H9 (cell line): ENCODE measurements around the gene MYT1. TPM values are rescaled to one million over a fixed set of nuclear protein-coding genes. Genes with fewer than 3 reads are reported as not detected.
"Not testable (repeated sequence)": the region's sequence is repeated elsewhere in the genome, so short reads cannot be mapped to it uniquely, and the experiment has no call there.

Source experiments
- DNase-seq: peaks from one replicate; pipeline ENCODE4 v3.0.0-alpha.2; 2017
- H2AFZ ChIP-seq: one replicate; pipeline ENCODE4 v1.6.1; 2013; ENCODE audit warnings: mild to moderate bottlenecking, low read length, control low read depth, moderate library complexity
- H2AK5ac ChIP-seq: 2 replicates; pipeline ENCODE4 v1.6.1; 2013; ENCODE audit warnings: low read length, control low read depth, mixed read lengths; ENCODE audit not compliant: insufficient read length
- H2BK120ac ChIP-seq: one replicate; pipeline ENCODE4 v1.6.1; 2013; ENCODE audit warnings: low read depth, mild to moderate bottlenecking, low read length, control low read depth, inconsistent platforms; ENCODE audit not compliant: poor library complexity, severe bottlenecking
- H2BK12ac ChIP-seq: 2 replicates; pipeline ENCODE4 v1.6.1; 2013; ENCODE audit warnings: low read length, control low read depth, mixed read lengths, low read depth; ENCODE audit not compliant: insufficient read length
- H2BK15ac ChIP-seq: 2 replicates; pipeline ENCODE4 v1.6.1; 2013; ENCODE audit warnings: low read depth, low read length, control low read depth
- H2BK20ac ChIP-seq: one replicate; pipeline ENCODE4 v1.6.1; 2013; ENCODE audit warnings: low read depth, mild to moderate bottlenecking, low read length, control low read depth, inconsistent platforms; ENCODE audit not compliant: poor library complexity, severe bottlenecking
- H2BK5ac ChIP-seq: 2 replicates; pipeline ENCODE4 v1.6.1; 2013; ENCODE audit warnings: low read length, control low read depth, mixed read lengths; ENCODE audit not compliant: insufficient read length
- H3K14ac ChIP-seq: 2 replicates; pipeline ENCODE4 v1.6.1; 2013; ENCODE audit warnings: low read length, control low read depth; ENCODE audit not compliant: insufficient read depth
- H3K18ac ChIP-seq: 2 replicates; pipeline ENCODE4 v1.6.1; 2013; ENCODE audit warnings: low read depth, mild to moderate bottlenecking, mixed read lengths, low read length, control low read depth; ENCODE audit not compliant: insufficient read length
- H3K23ac ChIP-seq: 2 replicates; pipeline ENCODE4 v1.6.1; 2013; ENCODE audit warnings: low read length, control low read depth, mixed read lengths, low read depth; ENCODE audit not compliant: insufficient read length
- H3K23me2 ChIP-seq: 2 replicates; pipeline ENCODE4 v1.6.1; 2013; ENCODE audit warnings: low read depth, mild to moderate bottlenecking, mixed read lengths, low read length, control low read depth; ENCODE audit not compliant: insufficient read length, poor library complexity, severe bottlenecking
- H3K27ac ChIP-seq: 2 replicates; pipeline ENCODE4 v1.5.1; 2013; ENCODE audit warnings: low read length, control low read depth, mixed read lengths, low read depth; ENCODE audit not compliant: insufficient read length
- H3K27me3 ChIP-seq: 2 replicates; pipeline ENCODE4 v1.6.1; 2013; ENCODE audit warnings: low read length, control low read depth, inconsistent platforms; ENCODE audit not compliant: insufficient read depth
- H3K4ac ChIP-seq: 2 replicates; pipeline ENCODE4 v1.6.1; 2013; ENCODE audit warnings: low read depth, mild to moderate bottlenecking, control low read depth, inconsistent platforms, low read length, moderate library complexity
- H3K4me1 ChIP-seq: 2 replicates; pipeline ENCODE4 v1.6.1; 2013; ENCODE audit warnings: low read length, control low read depth, inconsistent platforms; ENCODE audit not compliant: insufficient read depth
- H3K4me2 ChIP-seq: 2 replicates; pipeline ENCODE4 v1.6.1; 2013; ENCODE audit warnings: low read length, control low read depth, mixed read lengths; ENCODE audit not compliant: insufficient read length, insufficient read depth
- H3K56ac ChIP-seq: 2 replicates; pipeline ENCODE4 v1.6.1; 2013; ENCODE audit warnings: low read depth, mild to moderate bottlenecking, mixed read lengths, low read length, control low read depth; ENCODE audit not compliant: insufficient read length
- H3K79me1 ChIP-seq: 2 replicates; pipeline ENCODE4 v1.6.1; 2013; ENCODE audit warnings: low read depth, mild to moderate bottlenecking, moderate library complexity, low read length, control low read depth, inconsistent platforms; ENCODE audit not compliant: insufficient read depth, poor library complexity, severe bottlenecking
- H3K79me2 ChIP-seq: 2 replicates; pipeline ENCODE4 v1.6.1; 2013; ENCODE audit warnings: low read length, control low read depth, inconsistent platforms; ENCODE audit not compliant: insufficient read depth
- H3K9ac ChIP-seq: 2 replicates; pipeline ENCODE4 v1.6.1; 2013; ENCODE audit warnings: low read length, control low read depth, mixed read lengths; ENCODE audit not compliant: insufficient read length; ENCODE audit errors: extremely low read depth
- H3K9me3 ChIP-seq: one replicate; pipeline ENCODE4 v1.6.1; 2013; ENCODE audit warnings: low read depth, low read length, inconsistent platforms; ENCODE audit not compliant: control insufficient read depth
- H3T11ph ChIP-seq: one replicate; pipeline ENCODE4 v1.6.1; 2013; ENCODE audit warnings: mild to moderate bottlenecking, low read length, control low read depth, inconsistent platforms
- H4K20me1 ChIP-seq: one replicate; pipeline ENCODE4 v1.6.1; 2013; ENCODE audit not compliant: control insufficient read depth, insufficient read length, insufficient read depth
- H4K5ac ChIP-seq: 2 replicates; pipeline ENCODE4 v1.6.1; 2013; ENCODE audit warnings: low read depth, mild to moderate bottlenecking, mixed read lengths, low read length, control low read depth; ENCODE audit not compliant: insufficient read length
- H4K8ac ChIP-seq: replicated peaks from 2 replicates; pipeline ENCODE4 v1.6.1; 2013; ENCODE audit warnings: low read length, control low read depth, mixed read lengths, low read depth; ENCODE audit not compliant: insufficient read length
- H4K91ac ChIP-seq: 2 replicates; pipeline ENCODE4 v1.6.1; 2013; ENCODE audit warnings: low read depth, mild to moderate bottlenecking, moderate library complexity, mixed read lengths, low read length, control low read depth; ENCODE audit not compliant: insufficient read length
- H3K27ac Mint-ChIP-seq, 3 experiments: 2 replicates in 2 of 3; 3 replicates in 1 of 3; pipeline ENCODE4 v1.8.0; 2020 to 2021; ENCODE audit warnings: mixed read lengths in 3 of 3, mild to moderate bottlenecking in 1 of 3, moderate library complexity in 1 of 3
- H3K27me3 Mint-ChIP-seq: 2 replicates; pipeline ENCODE4 v1.8.0; 2021; ENCODE audit warnings: low read depth, mild to moderate bottlenecking, moderate library complexity, mixed read lengths
- H3K36me3 Mint-ChIP-seq, 3 experiments: 2 replicates in 2 of 3; 3 replicates in 1 of 3; pipeline ENCODE4 v1.8.0; 2020 to 2021; ENCODE audit warnings: low read depth in 3 of 3, mixed read lengths in 3 of 3; ENCODE audit not compliant: insufficient read depth in 1 of 3
- H3K4me1 Mint-ChIP-seq, 2 experiments: 2 replicates each; pipeline ENCODE4 v1.8.0; 2020; ENCODE audit warnings: mixed read lengths in 2 of 2
- H3K4me3 Mint-ChIP-seq, 2 experiments: 2 replicates in 1 of 2; 3 replicates in 1 of 2; pipeline ENCODE4 v1.8.0; 2020 to 2021; ENCODE audit warnings: mild to moderate bottlenecking in 2 of 2, mixed read lengths in 2 of 2, moderate library complexity in 1 of 2
- H3K9me3 Mint-ChIP-seq, 2 experiments: 2 replicates in 1 of 2; 3 replicates in 1 of 2; pipeline ENCODE4 v1.8.0; 2020; ENCODE audit warnings: mild to moderate bottlenecking in 2 of 2, mixed read lengths in 2 of 2, moderate library complexity in 1 of 2
- CTCF ChIP-seq: fragments of 200-600 bp; sonication (generic); conservative IDR thresholded peaks from 3 replicates; pipeline ENCODE4 v1.8.0; 2021; ENCODE audit warnings: antibody characterized with exemption, mild to moderate bottlenecking
- WGBS: extraction: QIAGEN DNeasy Blood & Tissue Kit; methylation state at CpG from one replicate; pipeline ENCODE4 v1.1.7; 2013; ENCODE audit warnings: missing lambda C conversion rate, low lambda C conversion rate, mixed read lengths; ENCODE audit not compliant: insufficient read length; ENCODE audit errors: extremely low coverage; 5-methylcytosine and 5-hydroxymethylcytosine counted together
- total RNA-seq: library from RNA; stranded (reverse); gene quantifications from 2 replicates; pipeline ENCODE4 v1.2.1, GENCODE V29; 2021

The MYT1 gene
- total RNA-seq, 1 experiment from 2014 or later, result 0.79 TPM

GRCh38 chr20:64234291-64234791, 70.1 kb downstream of the MYT1 start:
- H3K36me3 Mint-ChIP-seq, result peaks cover 0 to 26% (median 8%) of the 10 kb centered on the region in 3 experiments; a peak in 3 of 7 replicates
- no peak overlapping the region for H2AK5ac ChIP-seq
- no peak overlapping the region for H3K18ac ChIP-seq
- no peak overlapping the region for H3K56ac ChIP-seq
- no peaks in the 10 kb centered on the region for H3K9me3 ChIP-seq
- no peaks in the 10 kb centered on the region for H3K79me1 ChIP-seq
- H3K23me2 ChIP-seq, result no peaks in the 10 kb centered on the region
- no peak overlapping the region for H2AFZ ChIP-seq
- WGBS, result no CpG with 5 or more reads among the region's 11 CpGs
- no peak overlapping the region for H3K14ac ChIP-seq
- no peak overlapping the region for H3K27ac ChIP-seq
- no peak overlapping the region for H3T11ph ChIP-seq
- H4K8ac ChIP-seq, result no peak overlapping the region
- H3K4ac ChIP-seq, result no peak overlapping the region
- H3K9ac ChIP-seq, result no peak overlapping the region
- no peak overlapping the region for H2BK120ac ChIP-seq
- H3K4me3 Mint-ChIP-seq, result no peak overlapping the region
- H3K27me3 Mint-ChIP-seq, result peaks cover 8% of the 10 kb centered on the region
- no peak overlapping the region for H2BK5ac ChIP-seq
- H3K23ac ChIP-seq, result no peak overlapping the region
- no peak for TF ChIP-seq CTCF
- no peaks in the 10 kb centered on the region for H3K4me1 ChIP-seq
- H3K79me2 ChIP-seq, result no peaks in the 10 kb centered on the region
- H3K27me3 ChIP-seq, result no peaks in the 10 kb centered on the region
- H4K5ac ChIP-seq, result no peak overlapping the region
- no peaks in the 10 kb centered on the region for H4K20me1 ChIP-seq
- peaks cover 26 to 30% of the 10 kb centered on the region in 2 experiments for H3K9me3 Mint-ChIP-seq
- H4K91ac ChIP-seq, result no peak overlapping the region
- H2BK15ac ChIP-seq, result no peak overlapping the region
- H3K27ac Mint-ChIP-seq, result no peak overlapping the region
- no peak overlapping the region for H2BK20ac ChIP-seq
- no peak overlapping the region for H2BK12ac ChIP-seq
- DNase-seq, result no peak
- H3K4me2 ChIP-seq, result no peak overlapping the region
- peaks cover 0 to 7% of the 10 kb centered on the region in 2 experiments; a peak in 1 of 4 replicates for H3K4me1 Mint-ChIP-seq

- H3K27me3 Mint-ChIP-seq, H4K91ac ChIP-seq: not testable (repeated sequence)
- peaks cover 28 to 31% of the 10 kb centered on the region in 2 experiments for H3K9me3 Mint-ChIP-seq
Observed at GRCh38 chr20:64234921-64235565, 70.8 kb downstream of the MYT1 start.

More at GRCh38 chr20:64234921-64235565, 70.8 kb downstream of the MYT1 start:
- not testable (repeated sequence) for H3K27ac ChIP-seq, H2BK15ac ChIP-seq, H4K8ac ChIP-seq, H3K23ac ChIP-seq, H3K56ac ChIP-seq, H2BK5ac ChIP-seq, H3K4me1 ChIP-seq, H3K4me1 Mint-ChIP-seq, H3K23me2 ChIP-seq, H3K79me2 ChIP-seq, H3K4ac ChIP-seq, H2BK20ac ChIP-seq, H2AFZ ChIP-seq, DNase-seq, H3K18ac ChIP-seq, H4K20me1 ChIP-seq, H2AK5ac ChIP-seq, H3K79me1 ChIP-seq, H3K9me3 ChIP-seq, H2BK120ac ChIP-seq, H3K4me2 ChIP-seq, H3K4me3 Mint-ChIP-seq, H3K27me3 ChIP-seq, H3K27ac Mint-ChIP-seq, H3K9ac ChIP-seq, H2BK12ac ChIP-seq, H4K5ac ChIP-seq, H3T11ph ChIP-seq, H3K14ac ChIP-seq
- peaks cover 0 to 28% (median 8%) of the 10 kb centered on the region in 3 experiments; a peak in 3 of 7 replicates for H3K36me3 Mint-ChIP-seq
- no CpG with 5 or more reads among the region's 17 CpGs for WGBS
